ENCODE data around the gene MYL12A. TPM values are rescaled to one million over a fixed set of nuclear protein-coding genes. Genes with fewer than 3 reads are reported as not detected.

The MYL12A gene
- total and polyA plus RNA-seq, 2 experiments from 2014 or later: 456 to 692 TPM

GRCh38 chr18:3223356-3223755 is 24.2 kb upstream of the MYL12A start:
- Histone ChIP-seq H3K9me3 (ENCODE audit: low read depth) (no peaks in the 10 kb centered on the region), H2AFZ (no peak overlapping the region), H3K79me2 (no peaks in the 10 kb centered on the region), H3K4me2 (no peak overlapping the region), H3K27me3 (no peaks in the 10 kb centered on the region), H3K36me3 (replicated peaks; ENCODE audit: insufficient read depth, low read depth) (no peaks in the 10 kb centered on the region), H3K4me3 (no peak overlapping the region), H3K27ac (peak overlapping the region; percentile 13), H3K9me2 (replicated peaks; ENCODE audit: insufficient read depth) (no peaks in the 10 kb centered on the region), H3K4me1 (ENCODE audit: insufficient read depth) (peaks cover 30% of the 10 kb centered on the region), H4K20me1 (ENCODE audit: insufficient read depth, poor library complexity, severe bottlenecking) (no peaks in the 10 kb centered on the region)
- WGBS (ENCODE audit: low lambda C conversion rate, missing lambda C conversion rate): 89% methylated on average over 1 of the region's 1 CpG
- DNase-seq (ENCODE audit: low spot score): no peak
- TF ChIP-seq CTCF (IDR thresholded peaks at IDR 0.05; ENCODE audit: poor library complexity): no peak
- no peak for TF ChIP-seq EZH2phosphoT487 (IDR thresholded peaks at IDR 0.05; ENCODE audit: low read depth, severe bottlenecking, unreplicated experiment)
- no peak for TF ChIP-seq EZH2 (IDR thresholded peaks at IDR 0.05; ENCODE audit: borderline replicate concordance)

- Histone ChIP-seq H3K36me3 (replicated peaks; ENCODE audit: insufficient read depth, low read depth) (no peaks in the 10 kb centered on the region), H3K4me3 (no peak overlapping the region), H2AFZ (no peak overlapping the region), H3K79me2 (no peaks in the 10 kb centered on the region), H4K20me1 (ENCODE audit: insufficient read depth, poor library complexity, severe bottlenecking) (no peaks in the 10 kb centered on the region), H3K27ac (no peak overlapping the region), H3K4me1 (ENCODE audit: insufficient read depth) (peaks cover 21% of the 10 kb centered on the region), H3K9me2 (replicated peaks; ENCODE audit: insufficient read depth) (no peaks in the 10 kb centered on the region), H3K9me3 (ENCODE audit: low read depth) (no peaks in the 10 kb centered on the region), H3K27me3 (no peaks in the 10 kb centered on the region), H3K4me2 (no peak overlapping the region)
- no peak for DNase-seq (ENCODE audit: low spot score)
- 93% methylated on average over 3 of the region's 3 CpGs for WGBS (ENCODE audit: low lambda C conversion rate, missing lambda C conversion rate)
- TF ChIP-seq EZH2 (IDR thresholded peaks at IDR 0.05; ENCODE audit: borderline replicate concordance): no peak
- TF ChIP-seq EZH2phosphoT487 (IDR thresholded peaks at IDR 0.05; ENCODE audit: low read depth, severe bottlenecking, unreplicated experiment): no peak
- TF ChIP-seq CTCF (IDR thresholded peaks at IDR 0.05; ENCODE audit: poor library complexity): no peak
Observed at GRCh38 chr18:3224223-3224622, 23.4 kb upstream of the MYL12A start.

- Histone ChIP-seq H3K36me3 (replicated peaks; ENCODE audit: insufficient read depth, low read depth) (no peaks in the 10 kb centered on the region), H3K27me3 (no peaks in the 10 kb centered on the region), H2AFZ (no peak overlapping the region), H3K4me1 (ENCODE audit: insufficient read depth) (peaks cover 9% of the 10 kb centered on the region), H3K4me3 (no peak overlapping the region), H3K9me3 (ENCODE audit: low read depth) (no peaks in the 10 kb centered on the region), H3K4me2 (no peak overlapping the region), H3K9me2 (replicated peaks; ENCODE audit: insufficient read depth) (no peaks in the 10 kb centered on the region), H3K27ac (peak overlapping the region; percentile 44), H4K20me1 (ENCODE audit: insufficient read depth, poor library complexity, severe bottlenecking) (no peaks in the 10 kb centered on the region), H3K79me2 (no peaks in the 10 kb centered on the region)
- no peak for TF ChIP-seq EZH2phosphoT487 (IDR thresholded peaks at IDR 0.05; ENCODE audit: low read depth, severe bottlenecking, unreplicated experiment)
- no peak for TF ChIP-seq CTCF (IDR thresholded peaks at IDR 0.05; ENCODE audit: poor library complexity)
- TF ChIP-seq EZH2 (IDR thresholded peaks at IDR 0.05; ENCODE audit: borderline replicate concordance): no peak
- WGBS (ENCODE audit: low lambda C conversion rate, missing lambda C conversion rate): 77% methylated on average over 3 of the region's 3 CpGs
- DNase-seq (ENCODE audit: low spot score): no peak
Observed at GRCh38 chr18:3225588-3225987, 22.0 kb upstream of the MYL12A start.

- no peak overlapping the region for H3K4me2 ChIP-seq
- H3K27ac ChIP-seq: peak overlapping the region; percentile 44
- no peaks in the 10 kb centered on the region for H3K9me3 ChIP-seq (ENCODE audit: low read depth)
- 93% methylated on average over 6 of the region's 6 CpGs for WGBS (ENCODE audit: low lambda C conversion rate, missing lambda C conversion rate)
- H3K27me3 ChIP-seq: no peaks in the 10 kb centered on the region
- no peaks in the 10 kb centered on the region for H3K36me3 ChIP-seq (replicated peaks; ENCODE audit: insufficient read depth, low read depth)
- DNase-seq (ENCODE audit: low spot score): no peak
- TF ChIP-seq EZH2phosphoT487 (IDR thresholded peaks at IDR 0.05; ENCODE audit: low read depth, severe bottlenecking, unreplicated experiment) (no peak), CTCF (IDR thresholded peaks at IDR 0.05; ENCODE audit: poor library complexity) (no peak), EZH2 (IDR thresholded peaks at IDR 0.05; ENCODE audit: borderline replicate concordance) (no peak)
- no peaks in the 10 kb centered on the region for H3K79me2 ChIP-seq
- no peak overlapping the region for H3K4me3 ChIP-seq
- no peaks in the 10 kb centered on the region for H3K9me2 ChIP-seq (replicated peaks; ENCODE audit: insufficient read depth)
- no peak overlapping the region for H2AFZ ChIP-seq
- no peaks in the 10 kb centered on the region for H4K20me1 ChIP-seq (ENCODE audit: insufficient read depth, poor library complexity, severe bottlenecking)
- H3K4me1 ChIP-seq (ENCODE audit: insufficient read depth): peaks cover 9% of the 10 kb centered on the region
Observed at GRCh38 chr18:3226048-3226447, 21.6 kb upstream of the MYL12A start.
